ENCODE results near the gene CSNK1G3. TPM values are rescaled to one million over a fixed set of nuclear protein-coding genes. Genes with fewer than 3 reads are reported as not detected.

The CSNK1G3 gene
- total RNA-seq, 1 experiment from 2014 or later: 48.3 TPM

- H3K9ac ChIP-seq (ENCODE audit: extremely low read depth, insufficient read length, low read length): no peak overlapping the region
These were observed 2.8 kb downstream of the CSNK1G3 start for GRCh38 chr5:123514615-123515355.

More at GRCh38 chr5:123514615-123515355, 2.8 kb downstream of the CSNK1G3 start:
- Histone ChIP-seq H2AK5ac (ENCODE audit: insufficient read length, low read length) (no peak overlapping the region), H2BK12ac (ENCODE audit: insufficient read length, low read depth, low read length) (no peak overlapping the region), H2AFZ (ENCODE audit: low read length) (no peak overlapping the region), H3K18ac (ENCODE audit: insufficient read length, low read depth, low read length) (no peak overlapping the region), H3K79me1 (ENCODE audit: insufficient read depth, low read depth, low read length, poor library complexity, severe bottlenecking) (no peaks in the 10 kb centered on the region), H4K20me1 (ENCODE audit: control insufficient read depth, insufficient read depth, insufficient read length) (no peaks in the 10 kb centered on the region), H3K4ac (ENCODE audit: low read depth, low read length) (no peak overlapping the region), H3K14ac (ENCODE audit: insufficient read depth, low read length) (no peak overlapping the region), H2BK120ac (ENCODE audit: low read depth, low read length, poor library complexity, severe bottlenecking) (no peak overlapping the region), H2BK5ac (ENCODE audit: insufficient read length, low read length) (no peak overlapping the region), H3K27ac (ENCODE audit: insufficient read length, low read depth, low read length) (no peak overlapping the region), H3K79me2 (ENCODE audit: insufficient read depth, low read length) (peaks cover 30% of the 10 kb centered on the region; the same call in 1 of the 2 replicates), H3K27me3 (ENCODE audit: insufficient read depth, low read length) (no peaks in the 10 kb centered on the region), H4K91ac (ENCODE audit: insufficient read length, low read depth, low read length) (no peak overlapping the region), H3K23me2 (ENCODE audit: insufficient read length, low read depth, low read length, poor library complexity, severe bottlenecking) (peaks cover 11% of the 10 kb centered on the region), H3K4me2 (ENCODE audit: insufficient read depth, insufficient read length, low read length) (no peak overlapping the region), H3T11ph (ENCODE audit: low read length) (no peak overlapping the region), H4K5ac (ENCODE audit: insufficient read length, low read depth, low read length) (no peak overlapping the region), H2BK15ac (ENCODE audit: low read depth, low read length) (no peak overlapping the region), H3K9me3 (ENCODE audit: control insufficient read depth, low read depth, low read length) (no peaks in the 10 kb centered on the region), H3K4me1 (ENCODE audit: insufficient read depth, low read length) (peaks cover 5% of the 10 kb centered on the region; the same call in 1 of the 2 replicates), H4K8ac (replicated peaks; ENCODE audit: insufficient read length, low read depth, low read length) (no peak overlapping the region), H2BK20ac (ENCODE audit: low read depth, low read length, poor library complexity, severe bottlenecking) (no peak overlapping the region), H3K56ac (ENCODE audit: insufficient read length, low read depth, low read length) (no peak overlapping the region), H3K23ac (ENCODE audit: insufficient read length, low read depth, low read length) (no peak overlapping the region)
- Mint-ChIP-seq H3K4me1 (peaks cover 44 to 52% of the 10 kb centered on the region in 2 experiments), H3K27me3 (ENCODE audit: low read depth) (no peaks in the 10 kb centered on the region), H3K27ac (no peak overlapping the region; a peak in 1 of 7 replicates), H3K4me3 (peak overlapping the region in 1 of 2 experiments; percentile 30; a peak in 2 of 5 replicates), H3K9me3 (no peaks in the 10 kb centered on the region; a peak in 1 of 5 replicates), H3K36me3 (ENCODE audit: insufficient read depth in 1 of 3, low read depth in 3 of 3) (no peaks in the 10 kb centered on the region)
- WGBS (ENCODE audit: extremely low coverage, insufficient read length, low lambda C conversion rate): no CpG with 5 or more reads among the region's 5 CpGs
- no peak for DNase-seq
- TF ChIP-seq, protein P1, sequence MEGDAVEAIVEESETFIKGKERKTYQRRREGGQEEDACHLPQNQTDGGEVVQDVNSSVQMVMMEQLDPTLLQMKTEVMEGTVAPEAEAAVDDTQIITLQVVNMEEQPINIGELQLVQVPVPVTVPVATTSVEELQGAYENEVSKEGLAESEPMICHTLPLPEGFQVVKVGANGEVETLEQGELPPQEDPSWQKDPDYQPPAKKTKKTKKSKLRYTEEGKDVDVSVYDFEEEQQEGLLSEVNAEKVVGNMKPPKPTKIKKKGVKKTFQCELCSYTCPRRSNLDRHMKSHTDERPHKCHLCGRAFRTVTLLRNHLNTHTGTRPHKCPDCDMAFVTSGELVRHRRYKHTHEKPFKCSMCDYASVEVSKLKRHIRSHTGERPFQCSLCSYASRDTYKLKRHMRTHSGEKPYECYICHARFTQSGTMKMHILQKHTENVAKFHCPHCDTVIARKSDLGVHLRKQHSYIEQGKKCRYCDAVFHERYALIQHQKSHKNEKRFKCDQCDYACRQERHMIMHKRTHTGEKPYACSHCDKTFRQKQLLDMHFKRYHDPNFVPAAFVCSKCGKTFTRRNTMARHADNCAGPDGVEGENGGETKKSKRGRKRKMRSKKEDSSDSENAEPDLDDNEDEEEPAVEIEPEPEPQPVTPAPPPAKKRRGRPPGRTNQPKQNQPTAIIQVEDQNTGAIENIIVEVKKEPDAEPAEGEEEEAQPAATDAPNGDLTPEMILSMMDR (conservative IDR thresholded peaks at IDR 0.05): no peak

Measured in H9 (cell line).